Measurements from ENCODE around the gene TAS1R3. TPM values are rescaled to one million over a fixed set of nuclear protein-coding genes. Genes with fewer than 3 reads are reported as not detected.

TAS1R3 gene
- total RNA-seq, 1 donor: under 0.01 TPM

GRCh38 chr1:1286313-1287261 is 44.5 kb upstream of the TAS1R3 start:
- Histone ChIP-seq H3K27ac (ENCODE audit: low read depth, low read length) (no peak overlapping the region), H3K36me3 (ENCODE audit: insufficient read depth, low read length) (no peaks in the 10 kb centered on the region), H3K4me2 (ENCODE audit: insufficient read depth, low read length) (no peak overlapping the region), H3K79me2 (ENCODE audit: insufficient read depth, low read length) (no peaks in the 10 kb centered on the region), H3K9me3 (ENCODE audit: low read depth, low read length) (no peaks in the 10 kb centered on the region), H4K20me1 (ENCODE audit: insufficient read depth, low read length) (peaks cover 6% of the 10 kb centered on the region), H3K4me1 (ENCODE audit: insufficient read depth, low read length) (peaks cover 5% of the 10 kb centered on the region), H3K27me3 (ENCODE audit: insufficient read depth, low read length) (no peaks in the 10 kb centered on the region), H2AFZ (ENCODE audit: low read length) (no peak overlapping the region), H3K4me3 (ENCODE audit: insufficient read depth, low read length) (no peak overlapping the region)
- no peak for DNase-seq (ENCODE audit: insufficient read length, low spot score, missing footprints)
- TF ChIP-seq CTCF (IDR thresholded peaks at IDR 0.05; ENCODE audit: extremely low read depth, low read depth, low read length): no peak

- TF ChIP-seq CTCF (IDR thresholded peaks at IDR 0.05; ENCODE audit: extremely low read depth, low read depth, low read length): no peak
- Histone ChIP-seq H3K9me3 (ENCODE audit: low read depth, low read length) (no peaks in the 10 kb centered on the region), H3K4me3 (ENCODE audit: insufficient read depth, low read length) (no peak overlapping the region), H3K27me3 (ENCODE audit: insufficient read depth, low read length) (no peaks in the 10 kb centered on the region), H3K27ac (ENCODE audit: low read depth, low read length) (no peak overlapping the region), H4K20me1 (ENCODE audit: insufficient read depth, low read length) (peaks cover 11% of the 10 kb centered on the region), H3K4me1 (ENCODE audit: insufficient read depth, low read length) (peaks cover 5% of the 10 kb centered on the region), H3K4me2 (ENCODE audit: insufficient read depth, low read length) (no peak overlapping the region), H3K36me3 (ENCODE audit: insufficient read depth, low read length) (no peaks in the 10 kb centered on the region), H2AFZ (ENCODE audit: low read length) (no peak overlapping the region), H3K79me2 (ENCODE audit: insufficient read depth, low read length) (no peaks in the 10 kb centered on the region)
- no peak for DNase-seq (ENCODE audit: insufficient read length, low spot score, missing footprints)
Measured at GRCh38 chr1:1287288-1288110, 43.6 kb upstream of the TAS1R3 start.

GRCh38 chr1:1290238-1290731 is 40.8 kb upstream of the TAS1R3 start:
- DNase-seq (ENCODE audit: insufficient read length, low spot score, missing footprints): peak; percentile 99
- no peaks in the 10 kb centered on the region for H3K79me2 ChIP-seq (ENCODE audit: insufficient read depth, low read length)
- peaks cover 11% of the 10 kb centered on the region for H4K20me1 ChIP-seq (ENCODE audit: insufficient read depth, low read length)
- no peaks in the 10 kb centered on the region for H3K9me3 ChIP-seq (ENCODE audit: low read depth, low read length)
- H3K27me3 ChIP-seq (ENCODE audit: insufficient read depth, low read length): no peaks in the 10 kb centered on the region
- no peaks in the 10 kb centered on the region for H3K36me3 ChIP-seq (ENCODE audit: insufficient read depth, low read length)
- peaks cover 5% of the 10 kb centered on the region for H3K4me1 ChIP-seq (ENCODE audit: insufficient read depth, low read length)
- H3K27ac ChIP-seq (ENCODE audit: low read depth, low read length): no peak overlapping the region
- no peak overlapping the region for H3K4me3 ChIP-seq (ENCODE audit: insufficient read depth, low read length)
- no peak overlapping the region for H3K4me2 ChIP-seq (ENCODE audit: insufficient read depth, low read length)
- TF ChIP-seq CTCF (IDR thresholded peaks at IDR 0.05; ENCODE audit: extremely low read depth, low read depth, low read length): peak; percentile 50
- H2AFZ ChIP-seq (ENCODE audit: low read length): no peak overlapping the region
